Esophagus muscularis mucosa (tissue), 3 donors: ENCODE measurements around the gene SOX10.

ENCODE experiments used
- POLR2AphosphoS5 ChIP-seq, 2 donors: sonication (generic); formaldehyde crosslinking; IDR thresholded peaks; one replicate each; pipeline ENCODE4 v1.6.1; 2017; ENCODE audit warnings: antibody characterized with exemption in 2 of 2
- TF ChIP-seq, protein P1 (sequence below), 3 experiments: fragments of 200-600 bp in 2 of 3; fragments of 450-650 bp in 1 of 3; sonication (generic) in 2 of 3; IDR thresholded peaks; one replicate each; pipeline ENCODE4 v1.5.1; 2017 to 2019; ENCODE audit warnings: antibody characterized with exemption in 3 of 3, mild to moderate bottlenecking in 2 of 3, moderate library complexity in 1 of 3

DNA sequence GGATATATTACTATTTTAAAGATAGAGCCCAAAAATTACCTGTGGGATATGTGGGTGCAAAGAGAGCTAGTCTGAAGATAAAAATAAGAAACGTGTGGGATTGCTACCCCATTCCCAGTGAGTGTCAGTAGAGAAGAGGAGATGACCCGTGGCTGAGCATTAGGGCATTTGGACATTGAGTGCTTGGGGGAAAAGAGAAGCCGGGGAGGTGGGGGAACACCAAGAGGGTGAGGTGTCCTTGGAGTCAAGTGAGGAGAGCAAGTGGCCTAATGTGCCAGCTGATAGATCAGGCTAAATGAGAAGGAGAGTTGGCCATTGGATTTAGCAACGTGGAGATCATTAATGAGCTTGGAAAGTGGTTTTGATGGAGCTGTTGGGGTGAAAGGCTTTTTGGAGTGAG lies 29.7 kb downstream of the SOX10 start:
- TF ChIP-seq, protein P1, sequence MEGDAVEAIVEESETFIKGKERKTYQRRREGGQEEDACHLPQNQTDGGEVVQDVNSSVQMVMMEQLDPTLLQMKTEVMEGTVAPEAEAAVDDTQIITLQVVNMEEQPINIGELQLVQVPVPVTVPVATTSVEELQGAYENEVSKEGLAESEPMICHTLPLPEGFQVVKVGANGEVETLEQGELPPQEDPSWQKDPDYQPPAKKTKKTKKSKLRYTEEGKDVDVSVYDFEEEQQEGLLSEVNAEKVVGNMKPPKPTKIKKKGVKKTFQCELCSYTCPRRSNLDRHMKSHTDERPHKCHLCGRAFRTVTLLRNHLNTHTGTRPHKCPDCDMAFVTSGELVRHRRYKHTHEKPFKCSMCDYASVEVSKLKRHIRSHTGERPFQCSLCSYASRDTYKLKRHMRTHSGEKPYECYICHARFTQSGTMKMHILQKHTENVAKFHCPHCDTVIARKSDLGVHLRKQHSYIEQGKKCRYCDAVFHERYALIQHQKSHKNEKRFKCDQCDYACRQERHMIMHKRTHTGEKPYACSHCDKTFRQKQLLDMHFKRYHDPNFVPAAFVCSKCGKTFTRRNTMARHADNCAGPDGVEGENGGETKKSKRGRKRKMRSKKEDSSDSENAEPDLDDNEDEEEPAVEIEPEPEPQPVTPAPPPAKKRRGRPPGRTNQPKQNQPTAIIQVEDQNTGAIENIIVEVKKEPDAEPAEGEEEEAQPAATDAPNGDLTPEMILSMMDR (IDR thresholded peaks at IDR 0.05) = no peak
- no peak for TF ChIP-seq POLR2AphosphoS5 (IDR thresholded peaks at IDR 0.05)
